GM18526 (cell line): Measurements from ENCODE around the gene PPM1L.

Experiments
- POLR2A ChIP-seq: IDR thresholded peaks from 3 replicates; pipeline ENCODE4 v1.6.1; 2011; ENCODE audit not compliant: insufficient read length; ENCODE audit errors: extremely low read depth

PPM1L gene

GRCh38 chr3:160857476-160858119 lies 101.6 kb downstream of the PPM1L start:
- no peak for TF ChIP-seq POLR2A

- TF ChIP-seq POLR2A, result no peak
Measured at GRCh38 chr3:160860346-160860745, 104.3 kb downstream of the PPM1L start.

- TF ChIP-seq POLR2A, result no peak
Measured at GRCh38 chr3:160869825-160870224, 113.8 kb downstream of the PPM1L start.

- TF ChIP-seq POLR2A, result no peak
Measured at GRCh38 chr3:160870327-160870726, 114.3 kb downstream of the PPM1L start.

GRCh38 chr3:160874736-160875135 lies 118.7 kb downstream of the PPM1L start:
- no peak for TF ChIP-seq POLR2A

- TF ChIP-seq POLR2A, result no peak
Measured at GRCh38 chr3:160876643-160877042, 120.6 kb downstream of the PPM1L start.

GRCh38 chr3:160879859-160880258 lies 123.8 kb downstream of the PPM1L start:
- no peak for TF ChIP-seq POLR2A

- no peak for TF ChIP-seq POLR2A
Measured at GRCh38 chr3:160883373-160883772, 127.3 kb downstream of the PPM1L start.

GRCh38 chr3:160885791-160886286 lies 129.8 kb downstream of the PPM1L start:
- TF ChIP-seq POLR2A, result no peak

- no peak for TF ChIP-seq POLR2A
Measured at GRCh38 chr3:160886421-160886820, 130.4 kb downstream of the PPM1L start.

- no peak for TF ChIP-seq POLR2A
Measured at GRCh38 chr3:160893207-160893606, 137.2 kb downstream of the PPM1L start.

- no peak for TF ChIP-seq POLR2A
Measured at GRCh38 chr3:160904691-160905090, 148.7 kb downstream of the PPM1L start.

GRCh38 chr3:160906646-160907045 lies 150.6 kb downstream of the PPM1L start:
- TF ChIP-seq POLR2A, result no peak

- TF ChIP-seq POLR2A, result no peak
Measured at GRCh38 chr3:160909917-160910316, 153.9 kb downstream of the PPM1L start.

- no peak for TF ChIP-seq POLR2A
Measured at GRCh38 chr3:160911411-160911810, 155.4 kb downstream of the PPM1L start.

GRCh38 chr3:160916472-160916871 lies 160.4 kb downstream of the PPM1L start:
- TF ChIP-seq POLR2A, result no peak

GRCh38 chr3:160919942-160920341 lies 163.9 kb downstream of the PPM1L start:
- no peak for TF ChIP-seq POLR2A
